HS-5 (cell line): ENCODE measurements around the gene DISP3.

ENCODE experiments used
- DNase-seq: peaks from one replicate; pipeline ENCODE4 v3.0.0-alpha.2; 2012; ENCODE audit warnings: low read depth

DISP3 gene

GRCh38 chr1:11515368-11516300 is 36.7 kb downstream of the DISP3 start:
- no peak for DNase-seq

GRCh38 chr1:11516961-11517635 is 38.1 kb downstream of the DISP3 start:
- no peak for DNase-seq

GRCh38 chr1:11518016-11518701 is 39.2 kb downstream of the DISP3 start:
- DNase-seq, result no peak

GRCh38 chr1:11518791-11519628 is 40.1 kb downstream of the DISP3 start:
- DNase-seq, result no peak

GRCh38 chr1:11519629-11520031 is 40.7 kb downstream of the DISP3 start:
- no peak for DNase-seq

DNA sequence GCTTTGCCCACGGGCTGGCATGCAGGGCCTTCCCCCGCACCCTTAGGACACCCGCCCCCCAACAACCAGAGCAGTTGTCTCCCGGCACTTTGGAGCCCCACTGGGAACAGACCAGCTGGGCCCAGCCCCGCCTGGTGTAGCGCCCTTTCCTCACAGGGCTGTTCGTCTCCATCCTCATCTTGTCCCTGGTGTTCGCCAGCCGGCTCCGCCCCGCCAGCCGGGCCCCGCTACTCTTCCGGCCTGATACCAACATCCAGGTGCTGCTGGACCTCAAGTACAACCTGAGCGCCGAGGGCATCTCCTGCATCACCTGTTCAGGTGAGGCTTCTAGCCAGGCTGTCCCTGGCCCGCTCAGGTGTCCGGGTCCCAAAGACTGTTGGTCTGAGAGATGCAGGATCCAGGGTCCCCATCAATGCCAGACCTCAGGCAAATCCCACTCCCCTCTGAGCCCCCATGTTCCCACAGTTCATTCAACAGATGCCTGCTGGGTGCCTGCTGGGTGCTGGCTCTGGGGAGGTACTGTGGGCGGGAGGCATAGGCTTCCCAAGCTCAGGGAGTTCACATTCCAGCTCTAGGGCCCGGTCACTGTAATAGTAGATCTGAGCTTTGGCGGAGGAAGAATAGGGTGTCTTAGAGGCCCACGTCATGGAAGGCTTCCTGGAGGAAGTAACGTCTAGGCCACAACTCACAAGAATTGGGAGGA is 41.7 kb downstream of the DISP3 start:
- no peak for DNase-seq

- DNase-seq, result no peak
Measured at GRCh38 chr1:11521582-11522399, 42.8 kb downstream of the DISP3 start.

DNA sequence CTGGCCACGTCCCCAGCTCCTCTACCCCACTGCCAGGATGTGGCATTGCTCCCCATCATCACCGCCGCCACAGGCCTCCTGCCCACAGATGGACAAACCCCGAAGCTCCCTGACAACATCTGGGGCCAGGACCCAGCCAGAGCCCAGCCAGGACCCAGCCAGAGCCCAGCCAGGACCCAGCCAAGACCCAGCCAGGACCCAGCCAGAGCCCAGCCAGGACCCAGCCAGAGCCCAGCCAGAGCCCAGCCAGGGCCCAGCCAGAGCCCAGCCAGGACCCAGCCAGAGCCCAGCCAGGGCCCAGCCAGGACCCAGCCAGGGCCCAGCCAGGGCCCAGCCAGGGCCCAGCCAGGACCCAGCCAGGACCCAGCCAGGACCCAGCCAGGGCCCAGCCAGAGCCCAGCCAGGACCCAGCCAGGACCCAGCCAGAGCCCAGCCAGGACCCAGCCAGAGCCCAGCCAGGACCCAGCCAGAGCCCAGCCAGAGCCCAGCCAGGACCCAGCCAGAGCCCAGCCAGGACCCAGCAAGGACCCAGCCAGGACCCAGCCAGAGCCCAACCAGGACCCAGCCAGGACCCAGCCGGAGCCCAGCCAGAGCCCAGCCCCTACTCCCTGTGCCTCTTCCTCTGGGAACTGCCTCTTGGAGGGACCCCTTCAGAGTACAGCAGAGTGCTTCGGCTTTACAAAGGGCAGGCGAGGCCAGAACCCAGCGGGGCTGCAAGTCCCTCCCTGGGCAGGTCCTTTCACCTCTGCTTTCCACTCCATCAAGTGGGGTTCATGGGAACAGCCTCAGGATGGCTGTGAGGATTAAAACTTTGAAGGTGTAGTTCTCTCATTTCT is 43.7 kb downstream of the DISP3 start:
- no peak for DNase-seq

DNA sequence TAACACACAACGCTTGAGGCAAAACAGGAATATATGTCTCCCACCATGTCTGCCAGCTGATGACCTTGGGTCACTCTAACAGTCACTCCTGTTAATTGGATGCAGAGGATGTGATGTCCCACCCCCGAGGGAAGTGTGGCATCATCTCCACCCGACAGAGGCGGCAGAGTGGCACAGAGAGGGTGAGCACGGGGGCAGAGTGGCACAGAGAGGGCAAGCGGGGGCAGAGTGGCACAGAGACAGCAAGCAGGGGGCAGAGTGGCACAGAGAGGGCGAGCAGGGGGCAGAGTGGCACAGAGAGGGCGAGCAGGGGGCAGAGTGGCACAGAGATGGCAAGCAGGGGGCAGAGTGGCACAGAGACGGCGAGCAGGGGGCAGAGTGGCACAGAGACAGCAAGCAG is 44.3 kb downstream of the DISP3 start:
- no peak for DNase-seq

- no peak for DNase-seq
Measured at GRCh38 chr1:11523746-11524464, 45.0 kb downstream of the DISP3 start.

GRCh38 chr1:11524465-11525150 is 45.7 kb downstream of the DISP3 start:
- no peak for DNase-seq

GRCh38 chr1:11525151-11525505 is 46.2 kb downstream of the DISP3 start:
- DNase-seq, result no peak

- DNase-seq, result no peak
Measured at GRCh38 chr1:11525516-11525915, 46.6 kb downstream of the DISP3 start.

GRCh38 chr1:11526071-11526895 is 47.3 kb downstream of the DISP3 start:
- no peak for DNase-seq

DNA sequence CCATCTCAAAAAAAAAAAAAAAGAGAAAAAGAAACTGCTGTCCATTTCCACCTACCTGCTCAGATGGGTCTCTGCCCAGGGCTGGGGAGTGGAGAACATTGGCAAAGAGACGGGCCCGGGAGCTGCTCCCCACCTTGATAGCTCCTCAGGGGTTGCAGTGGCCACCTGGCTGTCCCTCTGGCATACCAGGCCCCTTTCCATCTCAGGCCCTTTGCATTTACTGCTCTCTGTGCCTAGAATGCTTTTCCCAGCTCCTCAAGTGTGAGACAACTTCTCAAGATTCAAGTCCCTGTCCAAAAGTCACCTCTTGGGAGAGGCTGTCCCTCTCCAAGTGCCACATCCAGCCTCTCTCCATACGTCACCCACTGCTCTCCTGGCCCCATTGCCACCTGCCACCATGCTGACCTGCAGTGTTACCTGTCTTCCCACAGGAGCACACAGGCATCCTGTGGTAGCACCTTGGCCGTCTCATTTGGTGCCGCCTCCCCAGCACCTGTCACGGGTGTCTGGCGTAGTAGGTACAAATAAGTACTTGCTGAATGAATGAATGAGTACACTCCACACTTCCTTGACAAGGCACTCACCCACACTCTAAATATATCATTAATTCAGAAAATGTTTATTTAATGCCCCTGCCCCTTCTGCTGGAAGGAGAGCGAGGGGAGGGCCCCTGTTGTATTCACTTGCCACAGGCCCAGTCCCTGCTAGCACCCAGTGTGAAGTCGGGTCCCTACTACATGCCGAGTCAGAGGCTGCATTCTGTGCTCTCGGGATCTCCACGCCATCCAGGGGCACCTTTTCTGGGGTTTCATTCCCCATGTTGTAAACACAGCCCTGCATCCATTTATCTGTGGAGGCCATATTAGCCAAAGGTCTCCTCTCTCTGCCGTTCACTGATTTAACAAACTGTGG is 48.8 kb downstream of the DISP3 start:
- no peak for DNase-seq

DNA sequence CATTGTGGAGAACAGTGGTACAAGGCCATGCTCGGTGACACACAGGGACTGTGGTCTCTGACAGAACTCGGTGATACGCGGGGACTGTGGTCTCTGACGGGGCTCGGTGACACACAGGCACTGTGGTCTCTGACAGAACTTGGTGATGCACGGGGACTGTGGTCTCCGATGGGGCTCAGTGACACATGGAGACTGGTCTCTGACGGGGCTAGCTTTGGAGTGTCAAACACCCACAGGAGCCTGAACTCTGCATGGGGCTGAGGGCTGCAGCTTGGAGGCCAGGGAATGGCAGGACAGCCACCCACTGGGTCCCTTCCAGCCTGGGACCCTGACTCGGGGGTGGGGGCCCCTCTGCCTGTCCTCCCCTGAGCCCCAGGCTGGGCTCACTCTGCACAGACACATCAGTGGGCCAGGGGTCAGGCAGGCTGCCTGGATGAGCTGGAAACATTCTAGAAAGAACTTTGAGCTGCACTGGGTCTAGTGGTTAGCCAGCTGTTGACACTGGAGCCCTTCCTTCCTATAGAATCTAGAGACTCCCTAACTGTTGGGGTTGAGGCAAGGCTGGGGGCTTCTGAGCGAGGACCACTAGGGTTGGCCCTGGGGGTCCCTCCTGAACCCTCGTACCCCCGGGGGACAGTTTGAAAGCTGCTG is 49.8 kb downstream of the DISP3 start:
- no peak for DNase-seq
